Panc1 (cell line): ENCODE measurements around the gene DGCR2. TPM values are rescaled to one million over a fixed set of nuclear protein-coding genes. Genes with fewer than 3 reads are reported as not detected.

Source experiments
- ATAC-seq: fragments of 200-7000 bp; cut with Tn5 transposase; 2 replicates; pipeline ENCODE4 v1.9.1; 2020; ENCODE audit warnings: mild to moderate bottlenecking, moderate library complexity
- BruUV-seq: library from RNA; stranded (reverse); fragments of 400-500 nt; replicated peaks from 2 replicates; lab custom pipeline; 2021; lab: Mats Ljungman, UMichigan
- CTCF ChIA-PET: fragments of 300-600 bp; sonication (Branson Sonifier 250); formaldehyde crosslinking; loops from one replicate; lab custom pipeline; 2022; ENCODE audit warnings: antibody characterized with exemption; lab: Charles Lee
- POLR2A ChIA-PET: fragments of 300-600 bp; sonication (Branson Sonifier 250); formaldehyde crosslinking; loops from one replicate; lab custom pipeline; 2022; ENCODE audit warnings: antibody characterized with exemption; lab: Charles Lee
- DNase-seq: peaks from one replicate; pipeline ENCODE4 v3.0.0-alpha.2; 2010; ENCODE audit warnings: low read depth, low spot score
- H3K27ac ChIP-seq: 2 replicates; pipeline ENCODE4 v1.5.1; 2011; ENCODE audit warnings: mild to moderate bottlenecking, low read length, inconsistent platforms
- H3K27me3 ChIP-seq: fragments of 200-500 bp; sonication (Bioruptor generic); 2 replicates; pipeline ENCODE4 v1.6.0; 2014; ENCODE audit warnings: low read length, inconsistent platforms; ENCODE audit not compliant: control insufficient read depth, insufficient read depth
- H3K36me3 ChIP-seq: fragments of 200-500 bp; sonication (Bioruptor generic); 2 replicates; pipeline ENCODE4 v1.5.1; 2014; ENCODE audit warnings: inconsistent platforms, mild to moderate bottlenecking, low read length, moderate library complexity; ENCODE audit not compliant: control insufficient read depth, insufficient read depth
- H3K4me1 ChIP-seq: 2 replicates; pipeline ENCODE4 v1.5.1; 2011; ENCODE audit warnings: inconsistent platforms, mild to moderate bottlenecking, low read length, moderate library complexity; ENCODE audit not compliant: control insufficient read depth, insufficient read depth
- H3K4me3 ChIP-seq, 2 experiments: 2 replicates each; pipeline ENCODE4 v1.5.1; 2011 to 2012; ENCODE audit warnings: low read depth in 2 of 2, low read length in 2 of 2, mild to moderate bottlenecking in 2 of 2, inconsistent platforms in 1 of 2, moderate library complexity in 1 of 2
- H3K9me3 ChIP-seq: fragments of 200-500 bp; sonication (Bioruptor generic); 2 replicates; pipeline ENCODE4 v1.5.1; 2014; ENCODE audit warnings: low read depth, mild to moderate bottlenecking, inconsistent platforms, low read length, moderate library complexity; ENCODE audit not compliant: control insufficient read depth, insufficient read depth
- CTCF ChIP-seq: fragments of 450-650 bp; IDR thresholded peaks from 2 replicates; pipeline ENCODE4 v1.5.1; 2017; ENCODE audit warnings: mild to moderate bottlenecking
- POLR2AphosphoS5 ChIP-seq: IDR thresholded peaks from 2 replicates; pipeline ENCODE4 v1.6.1; 2012; ENCODE audit warnings: mild to moderate bottlenecking, low read depth, low read length, moderate library complexity
- REST ChIP-seq, 2 experiments: IDR thresholded peaks; 2 replicates each; pipeline ENCODE4 v1.6.1; 2011 to 2012; ENCODE audit warnings: low read depth in 2 of 2, control low read depth in 1 of 2, low read length in 1 of 2, mild to moderate bottlenecking in 1 of 2, moderate library complexity in 1 of 2; ENCODE audit not compliant: insufficient read depth in 1 of 2
- SIN3A ChIP-seq: IDR thresholded peaks from 2 replicates; pipeline ENCODE4 v1.6.1; 2012; ENCODE audit warnings: low read depth, mild to moderate bottlenecking, low read length, moderate library complexity, borderline replicate concordance; ENCODE audit not compliant: insufficient read depth
- TCF7L2 ChIP-seq: IDR thresholded peaks from 2 replicates; pipeline ENCODE4 v1.6.1; 2011; ENCODE audit warnings: mild to moderate bottlenecking, low read depth, low read length, inconsistent platforms
- in situ Hi-C: cut with HindIII; loops from 2 replicates; pipeline ENCODE4 v1.10.0; 2016; ENCODE audit warnings: low sequenced_read_pairs, low pct_unique_long_range_greater_than_20kb
- intact Hi-C: fragments of 100-400 bp; cut with micrococcal nuclease; formaldehyde crosslinking; loops from one replicate; pipeline ENCODE4 v1.10.0; 2022; ENCODE audit not compliant: unreplicated experiment
- total RNA-seq: library from RNA; stranded (reverse); gene quantifications from one replicate; pipeline ENCODE4 v1.2.1, GENCODE V29; 2021; ENCODE audit not compliant: unreplicated experiment

The DGCR2 gene
- total RNA-seq, 1 experiment from 2014 or later = 35.1 TPM

- no TSS peak for BruUV-seq
- peak; percentile 28; the same call in 1 of the 2 replicates for ATAC-seq
- no peaks in the 10 kb centered on the region for H3K9me3 ChIP-seq
- ChIA-PET CTCF (interaction anchor here (0.5 kb wide), 1 partner anchor 1432 kb away, joined by 6 read pairs; no protein-coding TSS in a partner anchor), POLR2A (no interaction called here)
- no peak for TF ChIP-seq CTCF
- TF ChIP-seq POLR2AphosphoS5 = no peak
- TF ChIP-seq SIN3A = no peak
- TF ChIP-seq TCF7L2 = no peak
- TF ChIP-seq REST (IDR thresholded peaks at IDR 0.05; ENCODE audit: insufficient read depth in 1 of 2, low read depth in 2 of 2, low read length in 1 of 2) = no peak
- peak overlapping the region; percentile 70 for H3K27ac ChIP-seq
- peaks cover 8% of the 10 kb centered on the region for H3K4me1 ChIP-seq
- no peak for DNase-seq
- 0 out of 2 replicates have a peak, but pooled peaks cover 3% of the 10 kb centered on the region for H3K36me3 ChIP-seq
- intact Hi-C loops = no loop called here
- peak overlapping the region; percentile 61 to 70 for H3K4me3 ChIP-seq
- in situ Hi-C loops = no loop called here
- H3K27me3 ChIP-seq = no peaks in the 10 kb centered on the region
Measured at GRCh38 chr22:19120829-19121630, 1.2 kb downstream of the DGCR2 start.

GRCh38 chr22:19119949-19120348 lies 2.3 kb downstream of the DGCR2 start:
- Histone ChIP-seq H3K27ac (no peak overlapping the region), H3K4me3 (no peak overlapping the region), H3K9me3 (no peaks in the 10 kb centered on the region), H3K36me3 (0 out of 2 replicates have a peak, but pooled peaks cover 3% of the 10 kb centered on the region), H3K27me3 (no peaks in the 10 kb centered on the region), H3K4me1 (peaks cover 8% of the 10 kb centered on the region)
- intact Hi-C loops (no loop called here), in situ Hi-C loops (no loop called here)
- DNase-seq = no peak
- POLR2A ChIA-PET = no interaction called here
- ATAC-seq = no peak
- CTCF ChIA-PET = no interaction called here
- TF ChIP-seq TCF7L2 (no peak), CTCF (no peak), SIN3A (no peak), POLR2AphosphoS5 (no peak), REST (IDR thresholded peaks at IDR 0.05; ENCODE audit: insufficient read depth in 1 of 2, low read depth in 2 of 2, low read length in 1 of 2) (no peak)
- no TSS peak for BruUV-seq
